IPS-18c (cell line): ENCODE results near the gene DPP6.
"Not testable (repeated sequence)": the region's sequence is repeated elsewhere in the genome, so short reads cannot be mapped to it uniquely, and the experiment has no call there.

Experiments used
- H3K4me3 ChIP-seq: 2 replicates; pipeline ENCODE4 v1.7.0; 2013; ENCODE audit warnings: low read depth, mild to moderate bottlenecking, low read length, moderate library complexity; ENCODE audit not compliant: insufficient read depth
- H3K9me3 ChIP-seq: one replicate; pipeline ENCODE4 v1.6.1; 2013; ENCODE audit warnings: mild to moderate bottlenecking, low read length, moderate library complexity; ENCODE audit not compliant: control insufficient read depth, insufficient read depth

DPP6 gene

GRCh38 chr7:154915600-154915999 is 863.4 kb downstream of the DPP6 start:
- H3K4me3 ChIP-seq = no peak overlapping the region

GRCh38 chr7:154916381-154916780 is 864.2 kb downstream of the DPP6 start:
- H3K4me3 ChIP-seq = no peak overlapping the region
- H3K9me3 ChIP-seq = no peaks in the 10 kb centered on the region

More at GRCh38 chr7:154915600-154915999, 863.4 kb downstream of the DPP6 start:
- no peaks in the 10 kb centered on the region for H3K9me3 ChIP-seq

GRCh38 chr7:154916856-154917807 is 864.9 kb downstream of the DPP6 start:
- Histone ChIP-seq H3K4me3 (no peak overlapping the region), H3K9me3 (no peaks in the 10 kb centered on the region)

- Histone ChIP-seq H3K9me3 (no peaks in the 10 kb centered on the region), H3K4me3 (no peak overlapping the region)
Observed at GRCh38 chr7:154917808-154918160, 865.6 kb downstream of the DPP6 start.

- H3K4me3 ChIP-seq = no peak overlapping the region
- H3K9me3 ChIP-seq = no peaks in the 10 kb centered on the region
Observed at GRCh38 chr7:154918266-154918665, 866.1 kb downstream of the DPP6 start.

GRCh38 chr7:154918741-154919140 is 866.5 kb downstream of the DPP6 start:
- no peaks in the 10 kb centered on the region for H3K9me3 ChIP-seq
- H3K4me3 ChIP-seq = no peak overlapping the region

- H3K9me3 ChIP-seq = no peaks in the 10 kb centered on the region
- H3K4me3 ChIP-seq = no peak overlapping the region
Observed at GRCh38 chr7:154919344-154920225, 867.4 kb downstream of the DPP6 start.

- H3K4me3 ChIP-seq, H3K9me3 ChIP-seq: not testable (repeated sequence)
Observed at GRCh38 chr7:154922472-154922871, 870.3 kb downstream of the DPP6 start.

GRCh38 chr7:154927624-154928125 is 875.5 kb downstream of the DPP6 start:
- Histone ChIP-seq H3K4me3 (no peak overlapping the region), H3K9me3 (no peaks in the 10 kb centered on the region)

GRCh38 chr7:154928136-154929005 is 876.2 kb downstream of the DPP6 start:
- no peak overlapping the region for H3K4me3 ChIP-seq

GRCh38 chr7:154929006-154929726 is 877.0 kb downstream of the DPP6 start:
- H3K4me3 ChIP-seq = no peak overlapping the region
- peaks cover 14% of the 10 kb centered on the region for H3K9me3 ChIP-seq

More at GRCh38 chr7:154928136-154929005, 876.2 kb downstream of the DPP6 start:
- H3K9me3 ChIP-seq = peaks cover 6% of the 10 kb centered on the region

GRCh38 chr7:154931906-154932305 is 879.7 kb downstream of the DPP6 start:
- Histone ChIP-seq H3K4me3 (no peak overlapping the region), H3K9me3 (peaks cover 26% of the 10 kb centered on the region)

GRCh38 chr7:154934353-154934952 is 882.3 kb downstream of the DPP6 start:
- not testable (repeated sequence) for H3K4me3 ChIP-seq
- H3K9me3 ChIP-seq = peaks cover 26% of the 10 kb centered on the region

GRCh38 chr7:154937837-154938236 is 885.6 kb downstream of the DPP6 start:
- peaks cover 34% of the 10 kb centered on the region for H3K9me3 ChIP-seq
- H3K4me3 ChIP-seq = no peak overlapping the region

- H3K4me3 ChIP-seq = no peak overlapping the region
- H3K9me3 ChIP-seq = peaks cover 8% of the 10 kb centered on the region
Observed at GRCh38 chr7:154942691-154943090, 890.5 kb downstream of the DPP6 start.
